ENCODE data around the gene KDM2A.

- TF ChIP-seq CTCF (conservative IDR thresholded peaks at IDR 0.05; ENCODE audit: low read depth, low read length) (no peak), EZH2 (IDR thresholded peaks at IDR 0.05; ENCODE audit: low read length, unreplicated experiment) (no peak), EZH2phosphoT487 (IDR thresholded peaks at IDR 0.05; ENCODE audit: borderline replicate concordance, low read length) (no peak)
Measured at GRCh38 chr11:67242548-67242947, 123.5 kb downstream of the KDM2A start.
